Measurements from ENCODE around the gene BRICD5. TPM values are rescaled to one million over a fixed set of nuclear protein-coding genes. Genes with fewer than 3 reads are reported as not detected.

Gene BRICD5
- total RNA-seq, 4 donors from 2014 or later, result 3.8 to 44.6 (median 12.0) TPM

GRCh38 chr16:2229632-2230250 lies 19.1 kb upstream of the BRICD5 start:
- intact Hi-C loops (cut with DNase I), result no loop called here
- Histone ChIP-seq H3K27me3 (no peaks in the 10 kb centered on the region), H3K36me3 (peaks cover 42 to 50% of the 10 kb centered on the region in 2 donors), H3K9me3 (no peaks in the 10 kb centered on the region), H3K27ac (peak overlapping the region; percentile 91 to 100 (median 98)), H3K4me1 (peaks cover 45 to 52% of the 10 kb centered on the region in 2 donors), H3K4me3 (replicated peaks in 1 of 3) (no peak overlapping the region)
- no peak for DNase-seq
- WGBS, 2 donors, result 87 to 91% methylated on average over 11 to 19 of the region's 23 CpGs
- TF ChIP-seq POLR2A (IDR thresholded peaks at IDR 0.05) (no peak), CTCF (IDR thresholded peaks at IDR 0.05) (no peak)

GRCh38 chr16:2229091-2229490 lies 18.4 kb upstream of the BRICD5 start:
- intact Hi-C loops (cut with DNase I), result no loop called here
- WGBS, 2 donors, result 76 to 87% methylated on average over 3 to 11 of the region's 12 CpGs
- TF ChIP-seq POLR2A (IDR thresholded peaks at IDR 0.05) (no peak), CTCF (IDR thresholded peaks at IDR 0.05) (no peak)
- DNase-seq, result no peak
- Histone ChIP-seq H3K4me1 (peaks cover 49 to 58% of the 10 kb centered on the region in 2 donors), H3K4me3 (replicated peaks in 1 of 3) (no peak overlapping the region), H3K36me3 (peaks cover 36 to 43% of the 10 kb centered on the region in 2 donors), H3K27me3 (no peaks in the 10 kb centered on the region), H3K27ac (peak overlapping the region in 2 of 3 donors; percentile 91 to 98), H3K9me3 (no peaks in the 10 kb centered on the region)

GRCh38 chr16:2228161-2228824 lies 17.6 kb upstream of the BRICD5 start:
- DNase-seq, result no peak
- H3K27me3 ChIP-seq, result no peaks in the 10 kb centered on the region
- intact Hi-C loops (cut with DNase I), result no loop called here
- WGBS, 2 donors, result 87 to 91% methylated on average over 10 to 19 of the region's 25 CpGs
- no peak overlapping the region for H3K4me3 ChIP-seq (replicated peaks in 1 of 3)
- H3K27ac ChIP-seq, result peak overlapping the region in 1 of 3 donors; percentile 28
- peaks cover 47 to 55% of the 10 kb centered on the region in 2 donors for H3K4me1 ChIP-seq
- TF ChIP-seq POLR2A (IDR thresholded peaks at IDR 0.05), result no peak
- peaks cover 28 to 36% of the 10 kb centered on the region in 2 donors for H3K36me3 ChIP-seq
- no peaks in the 10 kb centered on the region for H3K9me3 ChIP-seq

GRCh38 chr16:2226918-2227317 lies 16.3 kb upstream of the BRICD5 start:
- 87 to 88% methylated on average over 6 of the region's 6 CpGs for WGBS, 2 donors
- DNase-seq, result no peak
- Histone ChIP-seq H3K27me3 (no peaks in the 10 kb centered on the region), H3K4me1 (peaks cover 35 to 45% of the 10 kb centered on the region in 2 donors), H3K36me3 (peaks cover 19 to 27% of the 10 kb centered on the region in 2 donors), H3K9me3 (no peaks in the 10 kb centered on the region), H3K4me3 (replicated peaks in 1 of 3) (no peak overlapping the region), H3K27ac (no peak overlapping the region)
- intact Hi-C loops (cut with DNase I), result no loop called here
- TF ChIP-seq CTCF (IDR thresholded peaks at IDR 0.05), result no peak
- TF ChIP-seq POLR2A (IDR thresholded peaks at IDR 0.05), result no peak

- Histone ChIP-seq H3K4me3 (replicated peaks in 1 of 3) (no peak overlapping the region), H3K4me1 (peaks cover 29 to 39% of the 10 kb centered on the region in 2 donors), H3K27ac (no peak overlapping the region), H3K27me3 (no peaks in the 10 kb centered on the region), H3K36me3 (peaks cover 19 to 24% of the 10 kb centered on the region in 2 donors), H3K9me3 (no peaks in the 10 kb centered on the region)
- 82 to 87% methylated on average over 9 of the region's 9 CpGs for WGBS, 2 donors
- TF ChIP-seq CTCF (IDR thresholded peaks at IDR 0.05) (no peak), POLR2A (IDR thresholded peaks at IDR 0.05) (no peak)
- intact Hi-C loops (cut with DNase I), result no loop called here
- no peak for DNase-seq
Measured at GRCh38 chr16:2226245-2226793, 15.7 kb upstream of the BRICD5 start.

All from thyroid gland (tissue), 4 donors.